H1 (cell line): ENCODE measurements around the gene OTOL1. TPM values are rescaled to one million over a fixed set of nuclear protein-coding genes. Genes with fewer than 3 reads are reported as not detected.

ENCODE experiments used
- CTCF ChIA-PET: fragments of 300-600 bp; sonication (Branson Sonifier 250); formaldehyde crosslinking; loops from one replicate; lab custom pipeline; 2021; ENCODE audit not compliant: partially characterized antibody; lab: Charles Lee
- POLR2A ChIA-PET: fragments of 300-600 bp; sonication (Branson Sonifier 250); formaldehyde crosslinking; loops from one replicate; lab custom pipeline; 2021; ENCODE audit warnings: inconsistent platforms; ENCODE audit not compliant: partially characterized antibody; lab: Charles Lee
- DNase-seq, 2 experiments: peaks; one replicate each; pipeline versions ENCODE4 v3.0.0 to v3.0.0-alpha.2; 2010 to 2022; ENCODE audit warnings: low spot score in 2 of 2, low read depth in 1 of 2, mixed read lengths in 1 of 2
- FAIRE-seq: peaks from 2 replicates; lab custom pipeline; 2011; peaks lifted over from hg19 to GRCh38; lab: Jason Lieb, UNC
- H2AFZ ChIP-seq: 2 replicates; pipeline ENCODE4 v1.8.1; 2012; ENCODE audit warnings: low read length, inconsistent platforms
- H2AK5ac ChIP-seq: 2 replicates; pipeline ENCODE4 v1.6.1; 2013; ENCODE audit warnings: low read depth, low read length
- H2BK120ac ChIP-seq: replicated peaks from 2 replicates; pipeline ENCODE3; 2013; ENCODE audit warnings: low read depth, low read length, inconsistent platforms
- H2BK12ac ChIP-seq: 2 replicates; pipeline ENCODE4 v1.6.1; 2013; ENCODE audit warnings: low read depth, low read length
- H2BK15ac ChIP-seq: 2 replicates; pipeline ENCODE4 v1.6.1; 2013; ENCODE audit warnings: low read length
- H2BK20ac ChIP-seq: 2 replicates; pipeline ENCODE4 v1.6.1; 2013; ENCODE audit warnings: low read length
- H2BK5ac ChIP-seq: 2 replicates; pipeline ENCODE4 v1.6.1; 2013; ENCODE audit warnings: low read depth, low read length
- H3K14ac ChIP-seq: 2 replicates; pipeline ENCODE4 v1.6.1; 2013; ENCODE audit warnings: inconsistent platforms; ENCODE audit not compliant: insufficient read length
- H3K18ac ChIP-seq: 2 replicates; pipeline ENCODE4 v1.6.1; 2013; ENCODE audit warnings: low read length; ENCODE audit errors: extremely low read depth
- H3K23ac ChIP-seq: 2 replicates; pipeline ENCODE4 v1.6.1; 2013; ENCODE audit warnings: inconsistent platforms; ENCODE audit not compliant: insufficient read length
- H3K23me2 ChIP-seq: 2 replicates; pipeline ENCODE4 v1.6.1; 2013; ENCODE audit warnings: low read depth, low read length
- H3K27ac ChIP-seq: 2 replicates; pipeline ENCODE4 v1.6.1; 2011; ENCODE audit warnings: low read depth, low read length, inconsistent platforms
- H3K27me3 ChIP-seq, 4 experiments: replicated peaks in 1 of 4; 1 replicate in 1 of 4; 2 replicates in 3 of 4; pipeline versions ENCODE4 v1.6.1 to v1.8.1; 2011 to 2013; ENCODE audit warnings: low read length in 3 of 4, mild to moderate bottlenecking in 3 of 4, inconsistent platforms in 2 of 4, mixed read lengths in 2 of 4, moderate library complexity in 1 of 4; ENCODE audit not compliant: control insufficient read depth in 3 of 4, insufficient read depth in 3 of 4; ENCODE audit errors: extremely low read depth in 1 of 4
- H3K36me3 ChIP-seq, 4 experiments: 2 replicates each; pipeline versions ENCODE4 v1.6.1 to v1.8.1; 2011 to 2013; ENCODE audit warnings: mild to moderate bottlenecking in 4 of 4, low read length in 3 of 4, moderate library complexity in 2 of 4, control low read depth in 1 of 4, inconsistent platforms in 1 of 4; ENCODE audit not compliant: insufficient read depth in 4 of 4, control insufficient read depth in 2 of 4
- H3K4ac ChIP-seq: replicated peaks from 2 replicates; pipeline ENCODE3; 2013; ENCODE audit warnings: low read length, low read depth, mixed read lengths, inconsistent platforms; ENCODE audit not compliant: insufficient read length
- H3K4me1 ChIP-seq, 4 experiments: replicated peaks in 1 of 4; 1 replicate in 1 of 4; 2 replicates in 3 of 4; pipeline versions ENCODE4 v1.6.1 to v1.8.1; 2011 to 2013; ENCODE audit warnings: low read length in 3 of 4, inconsistent platforms in 2 of 4, mixed read lengths in 1 of 4; ENCODE audit not compliant: insufficient read depth in 4 of 4, control insufficient read depth in 3 of 4
- H3K4me2 ChIP-seq, 2 experiments: 2 replicates each; pipeline versions ENCODE4 v1.6.1 to v1.8.1; 2011 to 2013; ENCODE audit warnings: low read depth in 2 of 2, low read length in 2 of 2, control low read depth in 1 of 2, inconsistent platforms in 1 of 2, mild to moderate bottlenecking in 1 of 2; ENCODE audit not compliant: insufficient read depth in 1 of 2
- H3K4me3 ChIP-seq, 4 experiments: fragments of 200-600, 300-600 bp in 1 of 4; sonication (generic), shearing (Covaris generic), sonication (Bioruptor Twin) in 1 of 4; 2 replicates each; pipeline versions ENCODE4 v1.5.1 to v1.8.1; 2011 to 2016; ENCODE audit warnings: low read length in 4 of 4, low read depth in 3 of 4, control low read depth in 2 of 4, inconsistent platforms in 2 of 4, mild to moderate bottlenecking in 2 of 4, mixed read lengths in 1 of 4, moderate library complexity in 1 of 4; ENCODE audit not compliant: insufficient read depth in 2 of 4; ENCODE audit errors: extremely low read depth in 1 of 4
- H3K56ac ChIP-seq: replicated peaks from 2 replicates; pipeline ENCODE3; 2013; ENCODE audit warnings: low read depth, mild to moderate bottlenecking, mixed read lengths, low read length, inconsistent platforms; ENCODE audit not compliant: insufficient read length
- H3K79me1 ChIP-seq: 2 replicates; pipeline ENCODE4 v1.6.1; 2013; ENCODE audit warnings: low read depth, low read length, control low read depth
- H3K79me2 ChIP-seq, 2 experiments: 2 replicates each; pipeline versions ENCODE4 v1.6.1 to v1.8.1; 2012 to 2013; ENCODE audit warnings: low read length in 2 of 2, mild to moderate bottlenecking in 2 of 2, inconsistent platforms in 1 of 2; ENCODE audit not compliant: insufficient read depth in 2 of 2, control insufficient read depth in 1 of 2
- H3K9ac ChIP-seq, 4 experiments: replicated peaks in 1 of 4; 1 replicate in 1 of 4; 2 replicates in 3 of 4; pipeline versions ENCODE4 v1.6.1 to v1.8.1; 2011 to 2013; ENCODE audit warnings: low read depth in 3 of 4, low read length in 3 of 4, control low read depth in 2 of 4, mild to moderate bottlenecking in 2 of 4, moderate library complexity in 2 of 4, inconsistent platforms in 1 of 4; ENCODE audit errors: extremely low read depth in 1 of 4
- H3K9me3 ChIP-seq, 2 experiments: 2 replicates each; pipeline versions ENCODE4 v1.6.1 to v1.8.1; 2012 to 2013; ENCODE audit warnings: mild to moderate bottlenecking in 2 of 2, moderate library complexity in 2 of 2, control low read depth in 1 of 2, inconsistent platforms in 1 of 2, low read depth in 1 of 2, low read length in 1 of 2, mixed read lengths in 1 of 2; ENCODE audit not compliant: insufficient read depth in 2 of 2
- H4K20me1 ChIP-seq, 2 experiments: replicated peaks in 1 of 2; 2 replicates each; pipeline versions ENCODE3 to v1.8.1; 2011 to 2013; ENCODE audit warnings: inconsistent platforms in 2 of 2, low read length in 2 of 2, mild to moderate bottlenecking in 1 of 2; ENCODE audit not compliant: insufficient read depth in 2 of 2, control insufficient read depth in 1 of 2
- H4K5ac ChIP-seq: 2 replicates; pipeline ENCODE4 v1.6.1; 2013; ENCODE audit warnings: low read length, low read depth, mixed read lengths, inconsistent platforms; ENCODE audit not compliant: insufficient read length
- H4K8ac ChIP-seq: 2 replicates; pipeline ENCODE4 v1.8.0; 2013; ENCODE audit warnings: mild to moderate bottlenecking, moderate library complexity, low read length, inconsistent platforms; ENCODE audit not compliant: insufficient read depth; ENCODE audit errors: extremely low read depth
- H4K91ac ChIP-seq: replicated peaks from 2 replicates; pipeline ENCODE3; 2013; ENCODE audit warnings: low read length, mixed read lengths, inconsistent platforms; ENCODE audit not compliant: insufficient read length
- CBX8 ChIP-seq: fragments of 300-800, 300-1000 bp; sonication (generic); IDR thresholded peaks from 2 replicates; pipeline ENCODE4 v1.7.1; 2016; ENCODE audit warnings: low read depth, low read length, borderline replicate concordance
- EGR1 ChIP-seq: IDR thresholded peaks from 2 replicates; pipeline ENCODE4 v1.6.1; 2011; ENCODE audit warnings: low read depth, low read length, borderline replicate concordance
- MAFK ChIP-seq: IDR thresholded peaks from 2 replicates; pipeline ENCODE4 v1.6.1; 2012; ENCODE audit warnings: low read depth, mild to moderate bottlenecking, improper control_type of control experiment, low read length
- RFX5 ChIP-seq: IDR thresholded peaks from 2 replicates; pipeline ENCODE4 v1.6.1; 2011; ENCODE audit warnings: low read depth, low read length, improper control_type of control experiment, borderline replicate concordance
- SP2 ChIP-seq: IDR thresholded peaks from 2 replicates; pipeline ENCODE4 v1.6.1; 2012; ENCODE audit warnings: mild to moderate bottlenecking, low read length, inconsistent platforms
- TBP ChIP-seq: IDR thresholded peaks from 2 replicates; pipeline ENCODE4 v1.6.1; 2011; ENCODE audit warnings: low read depth, low read length, improper control_type of control experiment
- WGBS, 2 experiments: shearing (Covaris generic) in 1 of 2; methylation state at CpG; one replicate each; pipeline versions ENCODE4 v1.1.6 to v1.1.7; 2013 to 2015; ENCODE audit warnings: low lambda C conversion rate in 2 of 2, mixed read lengths in 2 of 2, inconsistent platforms in 1 of 2, low coverage in 1 of 2, missing lambda C conversion rate in 1 of 2; ENCODE audit not compliant: insufficient replicate concordance in 2 of 2, insufficient coverage in 1 of 2, insufficient read length in 1 of 2; ENCODE audit errors: extremely low coverage in 1 of 2, missing lambda C conversion rate in 1 of 2; 5-methylcytosine and 5-hydroxymethylcytosine counted together
- polyA plus RNA-seq, 7 experiments: library from polyadenylated mRNA; depleted of rRNA in 3 of 7; stranded (reverse) in 5 of 7; unstranded in 2 of 7; fragments of >200 nt in 5 of 7; fragments of 200-250 nt in 2 of 7; gene quantifications; 1 replicate in 5 of 7; 2 replicates in 1 of 7; 4 replicates in 1 of 7; pipeline versions ENCODE4 v1.2.1 to v1.2.3, GENCODE V29; 2011 to 2013; ENCODE audit warnings: missing spikeins in 2 of 7, mixed read lengths in 2 of 7
- total RNA-seq: library from RNA; stranded (reverse); fragmentation: NEBNext Ultra II Directional; extraction: Animal tissue kit (Norgen Biotek cat#: 25700); gene quantifications from 2 replicates; pipeline ENCODE4 v1.2.1, GENCODE V29; 2021

Gene OTOL1
- total and polyA plus RNA-seq, 2 of the 8 experiments (the other 6 are each of a cell fraction or from before 2014, with no cell fraction given) = not detected

DNA sequence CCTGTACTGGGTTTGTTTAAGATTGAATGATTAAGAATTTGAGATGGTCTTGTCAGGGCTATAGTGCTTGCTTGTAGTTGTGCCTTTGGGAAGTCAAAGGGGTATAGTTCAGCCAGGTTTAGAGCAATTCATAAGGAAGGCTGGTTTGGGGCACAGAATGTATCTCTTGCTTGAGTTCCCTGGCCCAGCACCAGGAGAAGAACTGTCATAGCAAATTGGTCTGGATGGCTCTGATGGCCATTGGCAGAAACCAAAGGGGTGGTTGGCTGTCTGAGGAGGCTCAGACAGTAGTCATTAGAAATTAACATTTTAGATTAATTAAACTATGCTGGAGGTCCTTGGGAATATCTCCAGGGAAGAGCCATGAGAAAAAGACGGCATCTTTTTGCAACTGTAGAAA, 25.4 kb upstream of the OTOL1 start:
- H3K79me1 ChIP-seq = no peaks in the 10 kb centered on the region
- no peaks in the 10 kb centered on the region for H3K4me1 ChIP-seq
- ChIA-PET POLR2A (no interaction called here), CTCF (no interaction called here)
- H3K23ac ChIP-seq = no peak overlapping the region
- H3K36me3 ChIP-seq = no peaks in the 10 kb centered on the region
- H4K8ac ChIP-seq = no peak overlapping the region
- no peak overlapping the region for H2AFZ ChIP-seq
- no peak overlapping the region for H3K14ac ChIP-seq
- no peak overlapping the region for H3K27ac ChIP-seq
- DNase-seq = no peak
- 100% methylated on average over 1 of the region's 1 CpG; no CpG with 5 or more reads in 1 of the 2 experiments for WGBS, 2 experiments
- H3K27me3 ChIP-seq = no peaks in the 10 kb centered on the region
- no peak overlapping the region for H3K4me3 ChIP-seq
- no peak overlapping the region for H2BK15ac ChIP-seq
- no peaks in the 10 kb centered on the region for H4K20me1 ChIP-seq
- no peak for TF ChIP-seq RFX5
- TF ChIP-seq TBP = no peak
- no peak for TF ChIP-seq CBX8
- no peak for TF ChIP-seq SP2
- TF ChIP-seq MAFK = no peak
- no peak for TF ChIP-seq EGR1
- H3K23me2 ChIP-seq = no peaks in the 10 kb centered on the region
- no peak overlapping the region for H3K4me2 ChIP-seq
- no peak overlapping the region for H2AK5ac ChIP-seq
- H2BK12ac ChIP-seq = no peak overlapping the region
- H3K4ac ChIP-seq = no peak overlapping the region
- no peak overlapping the region for H3K18ac ChIP-seq
- no peak overlapping the region for H3K56ac ChIP-seq
- H3K79me2 ChIP-seq = no peaks in the 10 kb centered on the region
- H2BK120ac ChIP-seq = no peak overlapping the region
- no peak for FAIRE-seq
- H4K91ac ChIP-seq = no peak overlapping the region
- H4K5ac ChIP-seq = no peak overlapping the region
- H2BK5ac ChIP-seq = no peak overlapping the region
- no peak overlapping the region for H2BK20ac ChIP-seq
- no peaks in the 10 kb centered on the region for H3K9me3 ChIP-seq
- no peak overlapping the region for H3K9ac ChIP-seq
